Neural crest cell (in vitro differentiated cells): ENCODE data around the gene DCAF12L1. TPM values are rescaled to one million over a fixed set of nuclear protein-coding genes. Genes with fewer than 3 reads are reported as not detected.

Experiments
- DNase-seq: peaks from one replicate; pipeline ENCODE4 v3.0.0; 2021; ENCODE audit warnings: low read depth, mixed read lengths, low spot score
- H3K27ac Mint-ChIP-seq: one replicate; pipeline ENCODE4 v1.8.0; 2021; ENCODE audit warnings: mild to moderate bottlenecking, mixed read lengths; ENCODE audit not compliant: unreplicated experiment
- H3K27me3 Mint-ChIP-seq: 2 replicates; pipeline ENCODE4 v1.8.0; 2021; ENCODE audit warnings: low read depth, mild to moderate bottlenecking, mixed read lengths
- H3K36me3 Mint-ChIP-seq: 2 replicates; pipeline ENCODE4 v1.8.0; 2021; ENCODE audit warnings: low read depth, mild to moderate bottlenecking, mixed read lengths
- H3K4me1 Mint-ChIP-seq: 2 replicates; pipeline ENCODE4 v1.8.0; 2021; ENCODE audit warnings: mixed read lengths
- H3K4me3 Mint-ChIP-seq: one replicate; pipeline ENCODE4 v1.8.0; 2021; ENCODE audit warnings: mild to moderate bottlenecking, mixed read lengths
- H3K9me3 Mint-ChIP-seq: 2 replicates; pipeline ENCODE4 v1.8.0; 2021; ENCODE audit warnings: mixed read lengths
- CTCF ChIP-seq: fragments of 200-600 bp; sonication (generic); conservative IDR thresholded peaks from 2 replicates; pipeline ENCODE4 v1.5.0; 2021; ENCODE audit warnings: antibody characterized with exemption, mild to moderate bottlenecking
- total RNA-seq: library from RNA; stranded (reverse); gene quantifications from 2 replicates; pipeline ENCODE4 v1.2.1, GENCODE V29; 2021

Gene DCAF12L1
- total RNA-seq, 1 donor from 2014 or later: 0.89 TPM

- no peak for TF ChIP-seq CTCF
- DNase-seq: no peak
- peaks cover 2% of the 10 kb centered on the region for H3K9me3 Mint-ChIP-seq
- H3K36me3 Mint-ChIP-seq: peaks cover 2% of the 10 kb centered on the region
- H3K4me1 Mint-ChIP-seq: no peaks in the 10 kb centered on the region
- peaks cover 21% of the 10 kb centered on the region for H3K27me3 Mint-ChIP-seq
- peak overlapping the region; percentile 12 for H3K4me3 Mint-ChIP-seq
- no peak overlapping the region for H3K27ac Mint-ChIP-seq
Observed at GRCh38 chrX:126551306-126551705, 1.3 kb downstream of the DCAF12L1 start.

DNA sequence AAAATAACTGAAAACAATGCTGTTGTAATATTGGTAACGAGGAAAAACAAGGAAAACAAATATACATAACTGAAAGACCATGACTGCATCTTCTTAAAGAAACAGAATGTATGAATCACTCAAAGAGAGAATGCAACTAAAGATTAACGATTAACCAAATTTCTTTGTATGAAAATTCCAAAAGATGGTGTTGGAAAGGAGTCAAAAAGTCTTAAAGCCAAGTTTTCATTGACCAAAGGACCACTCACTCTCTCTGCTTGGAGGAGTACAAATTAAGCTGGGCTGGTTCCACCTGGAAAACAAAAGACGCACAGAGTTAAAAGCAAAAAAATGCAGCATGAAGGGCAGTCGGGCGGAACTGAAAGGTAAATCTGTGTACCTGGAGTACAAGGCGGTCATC is 1.8 kb downstream of the DCAF12L1 start:
- no peak overlapping the region for H3K4me3 Mint-ChIP-seq
- H3K9me3 Mint-ChIP-seq: peaks cover 2% of the 10 kb centered on the region
- H3K27me3 Mint-ChIP-seq: peaks cover 21% of the 10 kb centered on the region
- DNase-seq: no peak
- H3K4me1 Mint-ChIP-seq: no peaks in the 10 kb centered on the region
- H3K27ac Mint-ChIP-seq: no peak overlapping the region
- H3K36me3 Mint-ChIP-seq: peaks cover 2% of the 10 kb centered on the region
- no peak for TF ChIP-seq CTCF

DNA sequence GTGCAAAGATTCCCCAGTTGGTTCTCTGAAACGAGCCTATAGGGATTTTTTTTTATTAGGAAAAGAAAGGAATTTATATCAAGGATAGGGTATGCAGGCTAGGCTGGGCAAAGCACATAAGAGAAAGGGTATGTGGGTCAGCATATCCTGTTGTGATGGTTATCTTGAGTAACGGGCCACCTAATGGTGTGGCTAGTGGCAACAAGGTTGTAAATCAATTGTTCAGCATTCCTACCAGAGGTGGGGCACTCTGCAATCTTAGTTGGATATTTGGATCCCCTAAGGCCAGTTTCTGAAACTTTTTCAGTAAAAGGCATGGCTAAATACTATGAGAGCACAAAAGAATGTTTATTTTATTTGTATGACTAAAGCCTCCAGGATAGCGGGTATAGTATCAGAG is 42.7 kb downstream of the DCAF12L1 start:
- no peak overlapping the region for H3K27ac Mint-ChIP-seq
- H3K4me1 Mint-ChIP-seq: no peaks in the 10 kb centered on the region
- H3K27me3 Mint-ChIP-seq: no peaks in the 10 kb centered on the region
- no peak overlapping the region for H3K4me3 Mint-ChIP-seq
- peaks cover 5% of the 10 kb centered on the region for H3K9me3 Mint-ChIP-seq
- TF ChIP-seq CTCF: no peak
- H3K36me3 Mint-ChIP-seq: no peaks in the 10 kb centered on the region
- no peak for DNase-seq
